Measurements from ENCODE around the gene CHD8.

The CHD8 gene, protein sequence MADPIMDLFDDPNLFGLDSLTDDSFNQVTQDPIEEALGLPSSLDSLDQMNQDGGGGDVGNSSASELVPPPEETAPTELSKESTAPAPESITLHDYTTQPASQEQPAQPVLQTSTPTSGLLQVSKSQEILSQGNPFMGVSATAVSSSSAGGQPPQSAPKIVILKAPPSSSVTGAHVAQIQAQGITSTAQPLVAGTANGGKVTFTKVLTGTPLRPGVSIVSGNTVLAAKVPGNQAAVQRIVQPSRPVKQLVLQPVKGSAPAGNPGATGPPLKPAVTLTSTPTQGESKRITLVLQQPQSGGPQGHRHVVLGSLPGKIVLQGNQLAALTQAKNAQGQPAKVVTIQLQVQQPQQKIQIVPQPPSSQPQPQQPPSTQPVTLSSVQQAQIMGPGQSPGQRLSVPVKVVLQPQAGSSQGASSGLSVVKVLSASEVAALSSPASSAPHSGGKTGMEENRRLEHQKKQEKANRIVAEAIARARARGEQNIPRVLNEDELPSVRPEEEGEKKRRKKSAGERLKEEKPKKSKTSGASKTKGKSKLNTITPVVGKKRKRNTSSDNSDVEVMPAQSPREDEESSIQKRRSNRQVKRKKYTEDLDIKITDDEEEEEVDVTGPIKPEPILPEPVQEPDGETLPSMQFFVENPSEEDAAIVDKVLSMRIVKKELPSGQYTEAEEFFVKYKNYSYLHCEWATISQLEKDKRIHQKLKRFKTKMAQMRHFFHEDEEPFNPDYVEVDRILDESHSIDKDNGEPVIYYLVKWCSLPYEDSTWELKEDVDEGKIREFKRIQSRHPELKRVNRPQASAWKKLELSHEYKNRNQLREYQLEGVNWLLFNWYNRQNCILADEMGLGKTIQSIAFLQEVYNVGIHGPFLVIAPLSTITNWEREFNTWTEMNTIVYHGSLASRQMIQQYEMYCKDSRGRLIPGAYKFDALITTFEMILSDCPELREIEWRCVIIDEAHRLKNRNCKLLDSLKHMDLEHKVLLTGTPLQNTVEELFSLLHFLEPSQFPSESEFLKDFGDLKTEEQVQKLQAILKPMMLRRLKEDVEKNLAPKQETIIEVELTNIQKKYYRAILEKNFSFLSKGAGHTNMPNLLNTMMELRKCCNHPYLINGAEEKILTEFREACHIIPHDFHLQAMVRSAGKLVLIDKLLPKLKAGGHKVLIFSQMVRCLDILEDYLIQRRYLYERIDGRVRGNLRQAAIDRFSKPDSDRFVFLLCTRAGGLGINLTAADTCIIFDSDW (N-terminal part only)

GRCh38 chr14:21455912-21456667 lies at the start of gene CHD8:
TSS of gene CHD8 (minus strand) at chr14:21456123. CDS start at chr14:21431643, 24,480 bp downstream.
- peak within 1 kb of the TSS; percentile 73 for H3K27ac ChIP-seq (ENCODE audit: poor library complexity, severe bottlenecking)
- peak within 1 kb of the TSS; percentile 68 for H3K4me3 ChIP-seq (ENCODE audit: severe bottlenecking)
- peak; percentile 100 for DNase-seq (ENCODE audit: low spot score)
- peak; percentile 97 for ATAC-seq (ENCODE audit: low read depth)
- H3K36me3 ChIP-seq (ENCODE audit: low read depth), result peaks cover 22% of the 10 kb centered on the region
- no peaks in the 10 kb centered on the region for H3K9me3 ChIP-seq (ENCODE audit: severe bottlenecking)
- peaks cover 16% of the 10 kb centered on the region for H3K4me1 ChIP-seq (ENCODE audit: insufficient read depth, poor library complexity, severe bottlenecking)
- H3K27me3 ChIP-seq (ENCODE audit: insufficient read depth, poor library complexity, severe bottlenecking), result no peaks in the 10 kb centered on the region
- TF ChIP-seq CTCF (IDR thresholded peaks at IDR 0.05; ENCODE audit: poor library complexity, severe bottlenecking), result peak; percentile 93

DNA sequence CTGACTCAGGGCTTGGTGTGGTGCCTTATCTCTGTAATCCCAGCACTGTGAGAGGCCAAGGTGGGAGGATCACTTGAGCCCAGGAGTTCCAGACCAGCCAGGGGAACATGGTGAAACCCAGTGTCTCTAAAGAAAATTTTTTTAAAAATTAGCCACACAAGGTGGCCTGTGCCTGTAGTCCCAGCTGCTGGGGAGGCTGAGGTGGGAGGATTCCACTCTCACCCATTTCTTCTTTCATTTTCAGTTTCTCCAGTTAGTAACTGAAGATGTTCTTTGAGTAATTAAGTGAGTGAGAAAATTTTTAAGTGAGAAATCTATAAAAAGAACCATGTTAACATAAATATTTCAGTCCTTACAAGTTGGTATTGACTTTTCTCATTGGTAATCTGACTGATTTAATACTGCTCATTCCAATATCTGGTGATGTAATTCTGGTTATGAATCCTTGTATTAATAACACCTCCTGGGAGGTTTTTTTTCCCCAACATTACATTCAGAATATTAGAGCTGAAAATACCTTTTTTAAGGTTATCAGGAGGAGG lies 49.2 kb upstream of the CHD8 start:
- Histone ChIP-seq H3K9me3 (ENCODE audit: severe bottlenecking) (no peaks in the 10 kb centered on the region), H3K27ac (ENCODE audit: poor library complexity, severe bottlenecking) (no peak overlapping the region), H3K27me3 (ENCODE audit: insufficient read depth, poor library complexity, severe bottlenecking) (no peaks in the 10 kb centered on the region), H3K36me3 (ENCODE audit: low read depth) (peaks cover 93% of the 10 kb centered on the region), H3K4me1 (ENCODE audit: insufficient read depth, poor library complexity, severe bottlenecking) (peaks cover 8% of the 10 kb centered on the region), H3K4me3 (ENCODE audit: severe bottlenecking) (no peak overlapping the region)
- no peak for DNase-seq (ENCODE audit: low spot score)
- no peak for ATAC-seq (ENCODE audit: low read depth)
- no peak for TF ChIP-seq CTCF (IDR thresholded peaks at IDR 0.05; ENCODE audit: poor library complexity, severe bottlenecking)

- ATAC-seq (ENCODE audit: low read depth), result no peak
- H3K36me3 ChIP-seq (ENCODE audit: low read depth), result peaks cover 98% of the 10 kb centered on the region
These were observed 47.5 kb upstream of the CHD8 start for GRCh38 chr14:21503376-21503775.

More at GRCh38 chr14:21503376-21503775, 47.5 kb upstream of the CHD8 start:
- Histone ChIP-seq H3K4me1 (ENCODE audit: insufficient read depth, poor library complexity, severe bottlenecking) (no peaks in the 10 kb centered on the region), H3K4me3 (ENCODE audit: severe bottlenecking) (no peak overlapping the region), H3K27ac (ENCODE audit: poor library complexity, severe bottlenecking) (no peak overlapping the region), H3K9me3 (ENCODE audit: severe bottlenecking) (no peaks in the 10 kb centered on the region), H3K27me3 (ENCODE audit: insufficient read depth, poor library complexity, severe bottlenecking) (no peaks in the 10 kb centered on the region)
- TF ChIP-seq CTCF (IDR thresholded peaks at IDR 0.05; ENCODE audit: poor library complexity, severe bottlenecking), result no peak
- no peak for DNase-seq (ENCODE audit: low spot score)
